Measurements from ENCODE around the gene MYO1E.

GRCh38 chr15:59401824-59402569 is 29.3 kb upstream of the MYO1E start:
- TF ChIP-seq CTCF (IDR thresholded peaks at IDR 0.05) = no peak
- no peak for TF ChIP-seq POLR2A (IDR thresholded peaks at IDR 0.05)
